K562 (cell line): ENCODE measurements around the gene S100G. TPM values are rescaled to one million over a fixed set of nuclear protein-coding genes. Genes with fewer than 3 reads are reported as not detected.

Source experiments
- ATAC-seq: fragments of 200-7000 bp; cut with Tn5 transposase; 3 replicates; pipeline ENCODE4 v1.9.1; 2020; ENCODE audit warnings: moderate library complexity
- BruUV-seq: library from RNA; stranded (reverse); fragments of 400-500 nt; replicated peaks from 2 replicates; lab custom pipeline; 2021; lab: Mats Ljungman, UMichigan
- CTCF ChIA-PET: fragments of 300-600 bp; formaldehyde crosslinking; extraction: SDS; loops from one replicate; lab custom pipeline; 2021; ENCODE audit warnings: low intra/inter-chr PET ratio; lab: Yijun Ruan, JAX
- POLR2A ChIA-PET: fragments of 300-600, 350-650 bp; sonication (Branson Sonifier 250); formaldehyde crosslinking; extraction: SDS; loops from one replicate; lab custom pipeline; 2021; ENCODE audit warnings: antibody characterized with exemption, inconsistent platforms; lab: Yijun Ruan, JAX
- DNase-seq, 4 experiments: peaks; one replicate each; pipeline versions ENCODE4 v3.0.0 to v3.0.0-alpha.2; 2011 to 2018; ENCODE audit warnings: low spot score in 3 of 4, mixed read lengths in 3 of 4; ENCODE audit errors: extremely low read depth in 1 of 4
- FAIRE-seq: peaks from 2 replicates; lab custom pipeline; 2011; peaks lifted over from hg19 to GRCh38; lab: Jason Lieb, UNC
- H2AFZ ChIP-seq: 2 replicates; pipeline ENCODE4 v1.6.0; 2011; ENCODE audit warnings: low read depth, low read length, control low read depth, inconsistent platforms
- H3K27ac ChIP-seq: fragments of 200-600 bp; 3 replicates; pipeline ENCODE4 v1.8.0; 2011; ENCODE audit warnings: low read depth, mild to moderate bottlenecking, control low read depth, inconsistent platforms, low read length, moderate library complexity, mixed read lengths; ENCODE audit errors: extremely low read depth
- H3K27me3 ChIP-seq, 2 experiments: fragments of 300-600 bp in 1 of 2; 2 replicates in 1 of 2; 3 replicates in 1 of 2; pipeline versions ENCODE4 v1.6.0 to v1.8.0; 2011; ENCODE audit warnings: inconsistent platforms in 2 of 2, low read length in 2 of 2, mild to moderate bottlenecking in 1 of 2, mixed read lengths in 1 of 2, moderate library complexity in 1 of 2; ENCODE audit not compliant: control insufficient read depth in 2 of 2, insufficient read depth in 2 of 2
- H3K36me3 ChIP-seq: fragments of 300-600 bp; 3 replicates; pipeline ENCODE4 v1.8.0; 2011; ENCODE audit warnings: mild to moderate bottlenecking, low read length, inconsistent platforms; ENCODE audit not compliant: control insufficient read depth, insufficient read depth
- H3K4me1 ChIP-seq, 2 experiments: fragments of 200-600 bp in 1 of 2; replicated peaks in 1 of 2; 2 replicates in 1 of 2; 3 replicates in 1 of 2; pipeline versions ENCODE4 v1.5.1 to v1.8.0; 2011; ENCODE audit warnings: inconsistent platforms in 2 of 2, low read length in 2 of 2, mild to moderate bottlenecking in 1 of 2, mixed read lengths in 1 of 2, moderate library complexity in 1 of 2; ENCODE audit not compliant: control insufficient read depth in 2 of 2, insufficient read depth in 2 of 2
- H3K4me2 ChIP-seq: 2 replicates; pipeline ENCODE4 v1.6.1; 2011; ENCODE audit warnings: low read length, control low read depth, inconsistent platforms, mixed read lengths; ENCODE audit not compliant: insufficient read depth
- H3K4me3 ChIP-seq: fragments of 200-600 bp; sonication (generic), shearing (Covaris generic); 2 replicates; pipeline ENCODE4 v1.5.1; 2016; ENCODE audit warnings: control low read depth, inconsistent platforms
- H3K79me2 ChIP-seq: fragments of 200-600 bp; 3 replicates; pipeline ENCODE4 v1.8.0; 2011; ENCODE audit warnings: low read length, inconsistent platforms; ENCODE audit not compliant: control insufficient read depth, insufficient read depth
- H3K9ac ChIP-seq, 2 experiments: 2 replicates each; pipeline versions ENCODE4 v1.6.0 to v1.6.1; 2011; ENCODE audit warnings: low read depth in 2 of 2, low read length in 2 of 2, control low read depth in 1 of 2, inconsistent platforms in 1 of 2, mild to moderate bottlenecking in 1 of 2, mixed read lengths in 1 of 2; ENCODE audit not compliant: insufficient read depth in 1 of 2
- H3K9me1 ChIP-seq: one replicate; pipeline ENCODE4 v1.6.0; 2011; ENCODE audit warnings: inconsistent platforms, mild to moderate bottlenecking, low read length, moderate library complexity; ENCODE audit not compliant: control insufficient read depth, insufficient read depth
- H3K9me3 ChIP-seq: replicated peaks from 2 replicates; pipeline ENCODE4 v1.5.1; 2011; ENCODE audit warnings: low read depth, low read length, inconsistent platforms; ENCODE audit not compliant: control insufficient read depth, insufficient read depth
- H4K20me1 ChIP-seq: replicated peaks from 2 replicates; pipeline ENCODE4 v1.6.1; 2011; ENCODE audit warnings: low read length, inconsistent platforms, mixed read lengths; ENCODE audit not compliant: control insufficient read depth, insufficient read depth
- BHLHE40 ChIP-seq: IDR thresholded peaks from 2 replicates; pipeline ENCODE4 v1.6.1; 2011; ENCODE audit warnings: low read length, improper control_type of control experiment
- CHD4 ChIP-seq: fragments of 200-600 bp; sonication (generic); IDR thresholded peaks from 3 replicates; pipeline ENCODE4 v1.6.1; 2012; ENCODE audit warnings: low read depth, mild to moderate bottlenecking, mixed read lengths, low read length, inconsistent platforms; ENCODE audit not compliant: insufficient read depth, insufficient replicate concordance, poor library complexity, severe bottlenecking
- FOXA1 ChIP-seq: fragments of 450-650 bp; IDR thresholded peaks from 2 replicates; pipeline ENCODE4 v1.6.1; 2016; ENCODE audit warnings: mild to moderate bottlenecking, borderline replicate concordance
- HIVEP1 ChIP-seq: fragments of 250-450 bp; sonication (Bioruptor Pico); IDR thresholded peaks from 2 replicates; pipeline ENCODE4 v1.4.0; 2020; ENCODE audit warnings: mild to moderate bottlenecking
- MXI1 ChIP-seq: IDR thresholded peaks from 2 replicates; pipeline ENCODE4 v1.6.1; 2011; ENCODE audit warnings: low read depth, mild to moderate bottlenecking, improper control_type of control experiment, low read length
- PML ChIP-seq: IDR thresholded peaks from 2 replicates; pipeline ENCODE4 v1.6.1; 2012; ENCODE audit warnings: low read length, inconsistent platforms
- SMARCC2 ChIP-seq: fragments of 450-650 bp; IDR thresholded peaks from 2 replicates; pipeline ENCODE4 v1.6.1; 2017; ENCODE audit warnings: antibody characterized with exemption, moderate library complexity, mild to moderate bottlenecking, low read depth
- ZNF778 ChIP-seq: fragments of 450-650 bp; formaldehyde crosslinking; IDR thresholded peaks from 2 replicates; pipeline ENCODE4 v1.4.0; 2020; ENCODE audit warnings: mild to moderate bottlenecking, moderate library complexity
- WGBS: fragments of 100-300 bp; shearing (Covaris generic); methylation state at CpG from one replicate; pipeline ENCODE4 v1.1.6; 2016; ENCODE audit warnings: low coverage, mixed read lengths; ENCODE audit not compliant: insufficient coverage; ENCODE audit errors: missing lambda C conversion rate; 5-methylcytosine and 5-hydroxymethylcytosine counted together
- in situ Hi-C: fragments of 300-500 bp; cut with MboI; formaldehyde crosslinking; loops from 4 replicates; pipeline ENCODE4 v1.15.0; 2018; ENCODE audit warnings: inconsistent platforms, mixed read lengths
- intact Hi-C: fragments of 100-400 bp; cut with micrococcal nuclease; formaldehyde crosslinking; loops from 2 replicates; pipeline ENCODE4 v1.14.2; 2022
- polyA plus RNA-seq, 8 experiments: library from polyadenylated mRNA; depleted of rRNA in 4 of 8; stranded (reverse) in 5 of 8; unstranded in 3 of 8; fragments of >200 nt; fragmentation: Nextera tagmentation in 2 of 8; fragmentation: Illumina TruSeq in 1 of 8; extraction: Ambion mirVana in 2 of 8; extraction: Trizol in 1 of 8; gene quantifications; 2 replicates each; pipeline versions ENCODE4 v1.2.1 to v1.2.3, GENCODE V29; 2011 to 2014; ENCODE audit warnings: inconsistent platforms in 1 of 8, missing spikeins in 1 of 8
- total RNA-seq, 7 experiments: library from RNA; depleted of rRNA in 6 of 7; stranded (reverse); fragments of >200 nt in 6 of 7; fragmentation: Illumina TruSeq in 2 of 7; extraction: Trizol in 2 of 7; gene quantifications; 2 replicates each; pipeline versions ENCODE4 v1.2.1 to v1.2.3, GENCODE V29; 2011 to 2021; ENCODE audit warnings: low replicate concordance in 1 of 7
- TF ChIP-seq, protein P1 (sequence below): fragments of 200-800 bp; sonication (Bioruptor generic); IDR thresholded peaks from 2 replicates; pipeline ENCODE4 v1.6.1; 2017; ENCODE audit warnings: missing genetic modification characterization, missing compliant biosample characterization
- TF ChIP-seq, protein P2 (sequence below): sonication (generic); formaldehyde crosslinking; IDR thresholded peaks from 2 replicates; pipeline ENCODE4 v1.8.1; 2023; ENCODE audit warnings: missing genetic modification reagents, mild to moderate bottlenecking, borderline replicate concordance

S100G gene
- total and polyA plus RNA-seq, 9 of the 15 experiments (the other 6 are each of a cell fraction or from before 2014, with no cell fraction given): not detected

DNA sequence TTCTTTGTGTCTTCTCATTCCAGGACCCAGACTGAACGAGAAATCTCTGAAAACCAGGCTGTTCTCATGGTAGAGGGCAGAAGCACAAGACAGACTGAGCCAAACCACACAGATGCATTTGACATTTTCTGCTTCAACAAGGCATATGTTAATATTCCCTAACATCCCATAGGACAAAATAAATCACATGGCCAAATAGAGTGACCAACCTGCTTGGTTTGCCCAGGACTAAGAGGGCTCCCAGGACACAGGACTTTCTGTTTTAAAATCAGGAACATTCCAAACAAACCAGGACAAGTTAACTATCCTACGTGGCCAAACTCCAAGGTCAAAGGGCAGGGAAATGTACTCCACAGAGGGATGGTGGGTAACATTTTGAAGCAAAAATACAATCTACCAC lies 50.8 kb downstream of the S100G start:
- Histone ChIP-seq H3K4me1 (no peaks in the 10 kb centered on the region), H3K4me2 (no peak overlapping the region), H3K27me3 (no peaks in the 10 kb centered on the region), H3K9me1 (no peaks in the 10 kb centered on the region), H3K4me3 (no peak overlapping the region), H3K9me3 (no peaks in the 10 kb centered on the region), H3K27ac (no peak overlapping the region), H4K20me1 (no peaks in the 10 kb centered on the region), H3K36me3 (peaks cover 32% of the 10 kb centered on the region; the same call in 2 of the 3 replicates), H3K9ac (no peak overlapping the region), H2AFZ (no peak overlapping the region), H3K79me2 (no peaks in the 10 kb centered on the region)
- ATAC-seq (no peak), DNase-seq (no peak), FAIRE-seq (no peak)
- WGBS: 75% methylated on average over 2 of the region's 2 CpGs
- intact Hi-C loops: no loop called here
- TF ChIP-seq ZNF778: no peak
- TF ChIP-seq PML: no peak
- no peak for TF ChIP-seq HIVEP1
- no peak for TF ChIP-seq BHLHE40
- TF ChIP-seq, protein P1, sequence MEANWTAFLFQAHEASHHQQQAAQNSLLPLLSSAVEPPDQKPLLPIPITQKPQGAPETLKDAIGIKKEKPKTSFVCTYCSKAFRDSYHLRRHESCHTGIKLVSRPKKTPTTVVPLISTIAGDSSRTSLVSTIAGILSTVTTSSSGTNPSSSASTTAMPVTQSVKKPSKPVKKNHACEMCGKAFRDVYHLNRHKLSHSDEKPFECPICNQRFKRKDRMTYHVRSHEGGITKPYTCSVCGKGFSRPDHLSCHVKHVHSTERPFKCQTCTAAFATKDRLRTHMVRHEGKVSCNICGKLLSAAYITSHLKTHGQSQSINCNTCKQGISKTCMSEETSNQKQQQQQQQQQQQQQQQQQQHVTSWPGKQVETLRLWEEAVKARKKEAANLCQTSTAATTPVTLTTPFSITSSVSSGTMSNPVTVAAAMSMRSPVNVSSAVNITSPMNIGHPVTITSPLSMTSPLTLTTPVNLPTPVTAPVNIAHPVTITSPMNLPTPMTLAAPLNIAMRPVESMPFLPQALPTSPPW (CRISPR knock-in tag): no peak
- no peak for TF ChIP-seq FOXA1
- no peak for TF ChIP-seq SMARCC2
- TF ChIP-seq, protein P2, sequence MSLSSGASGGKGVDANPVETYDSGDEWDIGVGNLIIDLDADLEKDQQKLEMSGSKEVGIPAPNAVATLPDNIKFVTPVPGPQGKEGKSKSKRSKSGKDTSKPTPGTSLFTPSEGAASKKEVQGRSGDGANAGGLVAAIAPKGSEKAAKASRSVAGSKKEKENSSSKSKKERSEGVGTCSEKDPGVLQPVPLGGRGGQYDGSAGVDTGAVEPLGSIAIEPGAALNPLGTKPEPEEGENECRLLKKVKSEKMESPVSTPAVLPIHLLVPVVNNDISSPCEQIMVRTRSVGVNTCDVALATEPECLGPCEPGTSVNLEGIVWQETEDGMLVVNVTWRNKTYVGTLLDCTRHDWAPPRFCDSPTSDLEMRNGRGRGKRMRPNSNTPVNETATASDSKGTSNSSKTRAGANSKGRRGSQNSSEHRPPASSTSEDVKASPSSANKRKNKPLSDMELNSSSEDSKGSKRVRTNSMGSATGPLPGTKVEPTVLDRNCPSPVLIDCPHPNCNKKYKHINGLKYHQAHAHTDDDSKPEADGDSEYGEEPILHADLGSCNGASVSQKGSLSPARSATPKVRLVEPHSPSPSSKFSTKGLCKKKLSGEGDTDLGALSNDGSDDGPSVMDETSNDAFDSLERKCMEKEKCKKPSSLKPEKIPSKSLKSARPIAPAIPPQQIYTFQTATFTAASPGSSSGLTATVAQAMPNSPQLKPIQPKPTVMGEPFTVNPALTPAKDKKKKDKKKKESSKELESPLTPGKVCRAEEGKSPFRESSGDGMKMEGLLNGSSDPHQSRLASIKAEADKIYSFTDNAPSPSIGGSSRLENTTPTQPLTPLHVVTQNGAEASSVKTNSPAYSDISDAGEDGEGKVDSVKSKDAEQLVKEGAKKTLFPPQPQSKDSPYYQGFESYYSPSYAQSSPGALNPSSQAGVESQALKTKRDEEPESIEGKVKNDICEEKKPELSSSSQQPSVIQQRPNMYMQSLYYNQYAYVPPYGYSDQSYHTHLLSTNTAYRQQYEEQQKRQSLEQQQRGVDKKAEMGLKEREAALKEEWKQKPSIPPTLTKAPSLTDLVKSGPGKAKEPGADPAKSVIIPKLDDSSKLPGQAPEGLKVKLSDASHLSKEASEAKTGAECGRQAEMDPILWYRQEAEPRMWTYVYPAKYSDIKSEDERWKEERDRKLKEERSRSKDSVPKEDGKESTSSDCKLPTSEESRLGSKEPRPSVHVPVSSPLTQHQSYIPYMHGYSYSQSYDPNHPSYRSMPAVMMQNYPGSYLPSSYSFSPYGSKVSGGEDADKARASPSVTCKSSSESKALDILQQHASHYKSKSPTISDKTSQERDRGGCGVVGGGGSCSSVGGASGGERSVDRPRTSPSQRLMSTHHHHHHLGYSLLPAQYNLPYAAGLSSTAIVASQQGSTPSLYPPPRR (CRISPR knock-in tag): no peak
- TF ChIP-seq CHD4: no peak
- TF ChIP-seq MXI1: no peak
- ChIA-PET CTCF (no interaction called here), POLR2A (no interaction called here)
- in situ Hi-C loops: no loop called here
- BruUV-seq: no TSS peak
